ENCODE data around the gene ARFIP2.
A peak's percentile ranks its signal among the peaks of the same experiment; 100 is the strongest.
"Not testable (repeated sequence)": the region's sequence is repeated elsewhere in the genome, so short reads cannot be mapped to it uniquely, and the experiment has no call there.

The ARFIP2 gene

DNA sequence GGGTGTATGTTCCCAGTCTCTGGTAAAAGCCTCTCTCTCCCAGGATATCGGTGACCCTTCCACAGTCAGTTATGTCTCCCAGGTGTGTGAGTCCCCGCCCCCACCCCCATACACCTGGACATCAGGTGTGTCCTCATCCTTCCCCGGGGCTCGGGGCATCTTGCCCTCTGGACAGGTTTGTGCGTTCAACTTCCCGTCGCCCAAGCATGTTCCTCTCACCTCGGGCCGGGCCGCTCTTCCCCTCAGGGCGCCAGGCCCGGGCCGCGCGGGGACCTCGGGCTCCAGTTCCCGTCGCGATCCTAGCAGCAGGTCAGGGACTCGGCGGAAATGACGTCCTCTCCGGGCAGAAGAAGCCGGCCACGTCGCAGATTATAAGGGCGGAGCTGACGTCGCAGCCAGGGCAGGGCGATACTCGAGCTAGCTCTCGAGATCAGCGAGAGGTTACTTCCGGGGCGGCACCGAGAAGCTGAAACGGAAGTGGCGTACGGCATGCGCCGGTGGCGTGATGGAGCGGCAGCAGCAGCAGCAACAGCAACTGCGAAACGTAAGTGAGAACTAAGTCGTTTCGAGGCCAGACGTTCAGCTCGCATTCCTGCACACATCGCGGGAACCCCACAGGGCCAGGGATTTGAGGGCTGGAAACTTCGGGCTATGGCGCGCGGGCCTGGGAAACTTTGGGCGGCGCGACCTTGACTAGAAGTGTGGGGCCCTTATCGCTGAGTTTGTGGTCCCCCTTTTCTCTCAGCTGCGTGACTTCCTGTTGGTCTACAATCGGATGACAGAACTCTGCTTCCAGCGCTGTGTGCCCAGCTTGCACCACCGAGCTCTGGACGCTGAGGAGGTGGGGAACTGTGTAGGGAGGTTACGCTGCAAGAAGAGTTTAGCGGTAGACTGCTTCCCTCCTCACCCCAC lies at the start of gene ARFIP2, which contains the start of gene TIMM10B:
Gene ARFIP2, minus strand, starts transcription at position 320 of the 912 bp plus-strand sequence. CDS start 910 bp downstream, outside the sequence.
Gene TIMM10B, plus strand, starts transcription at position 490 of the 912 bp plus-strand sequence. Its CDS starts 16 bp downstream, at position 506.
- peaks cover 34% of the 10 kb centered on the region for H3K4me1 Mint-ChIP-seq
- no peaks in the 10 kb centered on the region for H3K9me3 Mint-ChIP-seq
- no peaks in the 10 kb centered on the region for H3K27me3 Mint-ChIP-seq
- H3K27ac Mint-ChIP-seq = peak within 1 kb of the TSS; percentile 89
- H3K4me3 Mint-ChIP-seq = peak within 1 kb of the TSS; percentile 88
- peaks cover 13% of the 10 kb centered on the region for H3K36me3 Mint-ChIP-seq

- no peak overlapping the region for H3K4me3 Mint-ChIP-seq
- H3K27me3 Mint-ChIP-seq = no peaks in the 10 kb centered on the region
- no peaks in the 10 kb centered on the region for H3K9me3 Mint-ChIP-seq
- H3K4me1 Mint-ChIP-seq = peaks cover 18% of the 10 kb centered on the region
- peaks cover 13% of the 10 kb centered on the region for H3K36me3 Mint-ChIP-seq
- H3K27ac Mint-ChIP-seq = no peak overlapping the region
Observed at GRCh38 chr11:6530848-6531247, 49.7 kb upstream of the ARFIP2 start.

GRCh38 chr11:6529266-6529665 lies 48.1 kb upstream of the ARFIP2 start:
- peaks cover 19% of the 10 kb centered on the region for H3K36me3 Mint-ChIP-seq
- no peak overlapping the region for H3K27ac Mint-ChIP-seq
- H3K27me3 Mint-ChIP-seq = no peaks in the 10 kb centered on the region
- H3K4me1 Mint-ChIP-seq = peaks cover 34% of the 10 kb centered on the region
- H3K9me3 Mint-ChIP-seq = no peaks in the 10 kb centered on the region
- no peak overlapping the region for H3K4me3 Mint-ChIP-seq

- peaks cover 49% of the 10 kb centered on the region for H3K4me1 Mint-ChIP-seq
- no peaks in the 10 kb centered on the region for H3K9me3 Mint-ChIP-seq
- peak overlapping the region; percentile 99 for H3K27ac Mint-ChIP-seq
- H3K36me3 Mint-ChIP-seq = peaks cover 24% of the 10 kb centered on the region
- H3K4me3 Mint-ChIP-seq = peak overlapping the region; percentile 86
- H3K27me3 Mint-ChIP-seq = no peaks in the 10 kb centered on the region
Observed at GRCh38 chr11:6526411-6527135, 45.4 kb upstream of the ARFIP2 start.

GRCh38 chr11:6523253-6523652 lies 42.1 kb upstream of the ARFIP2 start:
- peak overlapping the region; percentile 68 for H3K27ac Mint-ChIP-seq
- H3K4me3 Mint-ChIP-seq = no peak overlapping the region
- H3K36me3 Mint-ChIP-seq = peaks cover 29% of the 10 kb centered on the region
- peaks cover 49% of the 10 kb centered on the region for H3K4me1 Mint-ChIP-seq
- H3K27me3 Mint-ChIP-seq = no peaks in the 10 kb centered on the region
- no peaks in the 10 kb centered on the region for H3K9me3 Mint-ChIP-seq

GRCh38 chr11:6521946-6522345 lies 40.8 kb upstream of the ARFIP2 start:
- H3K9me3 Mint-ChIP-seq, H3K27ac Mint-ChIP-seq, H3K27me3 Mint-ChIP-seq, H3K4me3 Mint-ChIP-seq: not testable (repeated sequence)
- H3K36me3 Mint-ChIP-seq = peaks cover 27% of the 10 kb centered on the region
- H3K4me1 Mint-ChIP-seq = peaks cover 41% of the 10 kb centered on the region

GRCh38 chr11:6520265-6520664 lies 39.1 kb upstream of the ARFIP2 start:
- H3K4me1 Mint-ChIP-seq = peaks cover 24% of the 10 kb centered on the region
- peaks cover 29% of the 10 kb centered on the region for H3K36me3 Mint-ChIP-seq
- no peak overlapping the region for H3K4me3 Mint-ChIP-seq
- H3K27me3 Mint-ChIP-seq = no peaks in the 10 kb centered on the region
- no peak overlapping the region for H3K27ac Mint-ChIP-seq
- no peaks in the 10 kb centered on the region for H3K9me3 Mint-ChIP-seq

- H3K36me3 Mint-ChIP-seq = peaks cover 28% of the 10 kb centered on the region
Observed at GRCh38 chr11:6516865-6517264, 35.7 kb upstream of the ARFIP2 start.

GRCh38 chr11:6505577-6506240 lies 24.6 kb upstream of the ARFIP2 start:
- Mint-ChIP-seq H3K27ac (no peak overlapping the region), H3K9me3 (no peaks in the 10 kb centered on the region), H3K27me3 (no peaks in the 10 kb centered on the region), H3K4me1 (peaks cover 9% of the 10 kb centered on the region), H3K36me3 (peaks cover 7% of the 10 kb centered on the region), H3K4me3 (no peak overlapping the region)

More at GRCh38 chr11:6516865-6517264, 35.7 kb upstream of the ARFIP2 start:
- Mint-ChIP-seq H3K4me1 (no peaks in the 10 kb centered on the region), H3K4me3 (no peak overlapping the region), H3K27me3 (no peaks in the 10 kb centered on the region), H3K27ac (no peak overlapping the region), H3K9me3 (no peaks in the 10 kb centered on the region)

DNA sequence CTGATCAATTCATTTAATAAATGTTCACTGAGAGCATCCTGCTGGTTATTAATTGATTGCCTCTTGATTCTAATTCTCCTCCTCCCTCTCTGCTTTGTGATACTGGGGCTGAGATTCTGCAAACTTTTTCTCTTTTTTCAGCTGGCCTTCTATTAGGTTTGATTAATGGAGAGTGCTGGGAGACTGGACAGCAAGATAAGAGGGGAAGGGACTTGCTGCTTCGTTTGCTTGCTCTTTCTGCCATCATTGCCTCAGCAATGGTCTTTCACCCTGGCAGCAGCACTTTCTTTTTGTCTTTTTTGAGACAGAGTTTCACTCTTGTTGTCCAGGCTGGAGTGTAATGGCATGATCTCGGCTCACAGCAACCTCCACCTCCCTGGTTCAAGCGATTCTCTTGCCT lies 23.0 kb upstream of the ARFIP2 start:
- H3K9me3 Mint-ChIP-seq = no peaks in the 10 kb centered on the region
- H3K36me3 Mint-ChIP-seq = peaks cover 7% of the 10 kb centered on the region
- no peak overlapping the region for H3K4me3 Mint-ChIP-seq
- H3K27me3 Mint-ChIP-seq = no peaks in the 10 kb centered on the region
- H3K4me1 Mint-ChIP-seq = peaks cover 9% of the 10 kb centered on the region
- no peak overlapping the region for H3K27ac Mint-ChIP-seq

- Mint-ChIP-seq H3K27ac (no peak overlapping the region), H3K4me1 (peaks cover 12% of the 10 kb centered on the region), H3K27me3 (no peaks in the 10 kb centered on the region), H3K36me3 (peaks cover 7% of the 10 kb centered on the region), H3K4me3 (no peak overlapping the region), H3K9me3 (no peaks in the 10 kb centered on the region)
Observed at GRCh38 chr11:6502382-6502781, 21.3 kb upstream of the ARFIP2 start.

- Mint-ChIP-seq H3K4me1 (peaks cover 26% of the 10 kb centered on the region), H3K4me3 (no peak overlapping the region), H3K36me3 (peaks cover 8% of the 10 kb centered on the region), H3K9me3 (no peaks in the 10 kb centered on the region), H3K27ac (no peak overlapping the region), H3K27me3 (no peaks in the 10 kb centered on the region)
Observed at GRCh38 chr11:6498544-6498943, 17.4 kb upstream of the ARFIP2 start.

DNA sequence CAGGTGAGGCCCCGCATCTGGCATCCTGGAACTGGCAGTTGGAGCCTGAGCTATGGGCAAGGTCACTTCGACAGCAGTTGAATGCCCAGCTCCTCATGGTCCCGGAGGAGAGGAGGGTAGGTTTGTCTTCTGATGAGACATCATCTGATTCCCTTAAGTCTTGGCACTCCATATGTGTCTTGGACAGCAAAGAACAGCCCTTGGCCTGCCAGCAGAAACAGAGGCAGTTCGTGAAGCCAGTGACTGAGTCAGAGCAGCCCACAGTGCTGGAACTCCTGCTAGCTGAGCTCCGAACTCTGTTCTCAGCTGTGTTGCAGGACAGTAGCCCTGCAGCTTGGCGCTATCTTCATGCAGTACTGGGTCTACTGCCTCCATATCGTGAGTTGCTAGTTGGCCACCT lies 17.0 kb upstream of the ARFIP2 start:
- no peak overlapping the region for H3K27ac Mint-ChIP-seq
- H3K36me3 Mint-ChIP-seq = peaks cover 8% of the 10 kb centered on the region
- H3K27me3 Mint-ChIP-seq = no peaks in the 10 kb centered on the region
- peaks cover 31% of the 10 kb centered on the region for H3K4me1 Mint-ChIP-seq
- no peaks in the 10 kb centered on the region for H3K9me3 Mint-ChIP-seq
- no peak overlapping the region for H3K4me3 Mint-ChIP-seq

GRCh38 chr11:6497069-6497839 lies 16.1 kb upstream of the ARFIP2 start, which contains the start of gene DNHD1:
Gene DNHD1, plus strand, starts transcription at chr11:6497280. Its CDS starts 936 bp downstream, at chr11:6498216.
- H3K36me3 Mint-ChIP-seq = peaks cover 6% of the 10 kb centered on the region
- peak within 1 kb of the TSS; percentile 69 for H3K27ac Mint-ChIP-seq
- peaks cover 37% of the 10 kb centered on the region for H3K4me1 Mint-ChIP-seq
- H3K27me3 Mint-ChIP-seq = no peaks in the 10 kb centered on the region
- H3K4me3 Mint-ChIP-seq = no peak within 1 kb of the TSS
- no peaks in the 10 kb centered on the region for H3K9me3 Mint-ChIP-seq

DNA sequence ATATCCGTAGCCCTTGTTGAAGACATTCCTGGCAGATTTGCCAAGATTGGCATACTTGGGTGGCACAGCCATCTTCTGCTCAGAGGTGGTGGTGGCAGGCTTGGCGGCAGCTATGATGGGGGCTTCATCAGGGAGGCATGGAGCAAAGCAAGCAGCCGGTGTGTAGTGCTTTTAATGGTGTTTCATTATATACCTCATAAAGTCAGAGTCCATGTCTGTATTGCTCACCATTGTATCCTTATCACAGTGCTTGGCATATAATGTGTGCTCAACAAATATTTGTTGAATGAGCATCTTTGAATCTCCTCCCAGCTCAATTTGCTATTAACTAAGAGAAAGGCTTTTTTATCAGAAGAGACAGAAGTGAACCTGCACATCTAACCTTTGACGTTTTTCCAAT lies 8.2 kb upstream of the ARFIP2 start:
- Mint-ChIP-seq H3K4me3 (no peak overlapping the region), H3K4me1 (peaks cover 34% of the 10 kb centered on the region), H3K27ac (peak overlapping the region; percentile 8), H3K9me3 (no peaks in the 10 kb centered on the region), H3K27me3 (no peaks in the 10 kb centered on the region), H3K36me3 (peaks cover 5% of the 10 kb centered on the region)

All from activated naive CD4-positive, alpha-beta T cell treated with anti-CD3 and anti-CD28 coated beads, Interleukin-2, amount 50 U/mL, for 24 hours (primary cell).